ENCODE measurements around the gene LPCAT3.

GRCh38 chr12:6945613-6946012 lies 72.7 kb downstream of the LPCAT3 start:
- no peak for TF ChIP-seq POLR2A (IDR thresholded peaks at IDR 0.05)
- no peak for TF ChIP-seq CTCF (IDR thresholded peaks at IDR 0.05)
- TF ChIP-seq EP300 (IDR thresholded peaks at IDR 0.05), result no peak
- no peak for TF ChIP-seq POLR2AphosphoS5 (IDR thresholded peaks at IDR 0.05)

Measured in stomach (tissue), 4 donors.